Panc1 (cell line): ENCODE measurements around the gene INPP5D. TPM values are rescaled to one million over a fixed set of nuclear protein-coding genes. Genes with fewer than 3 reads are reported as not detected.

Experiments used
- ATAC-seq: fragments of 200-7000 bp; cut with Tn5 transposase; 2 replicates; pipeline ENCODE4 v1.9.1; 2020; ENCODE audit warnings: mild to moderate bottlenecking, moderate library complexity
- BruUV-seq: library from RNA; stranded (reverse); fragments of 400-500 nt; replicated peaks from 2 replicates; lab custom pipeline; 2021; lab: Mats Ljungman, UMichigan
- CTCF ChIA-PET: fragments of 300-600 bp; sonication (Branson Sonifier 250); formaldehyde crosslinking; loops from one replicate; lab custom pipeline; 2022; ENCODE audit warnings: antibody characterized with exemption; lab: Charles Lee
- POLR2A ChIA-PET: fragments of 300-600 bp; sonication (Branson Sonifier 250); formaldehyde crosslinking; loops from one replicate; lab custom pipeline; 2022; ENCODE audit warnings: antibody characterized with exemption; lab: Charles Lee
- DNase-seq: peaks from one replicate; pipeline ENCODE4 v3.0.0-alpha.2; 2010; ENCODE audit warnings: low read depth, low spot score
- H3K27ac ChIP-seq: 2 replicates; pipeline ENCODE4 v1.5.1; 2011; ENCODE audit warnings: mild to moderate bottlenecking, low read length, inconsistent platforms
- H3K27me3 ChIP-seq: fragments of 200-500 bp; sonication (Bioruptor generic); 2 replicates; pipeline ENCODE4 v1.6.0; 2014; ENCODE audit warnings: low read length, inconsistent platforms; ENCODE audit not compliant: control insufficient read depth, insufficient read depth
- H3K36me3 ChIP-seq: fragments of 200-500 bp; sonication (Bioruptor generic); 2 replicates; pipeline ENCODE4 v1.5.1; 2014; ENCODE audit warnings: inconsistent platforms, mild to moderate bottlenecking, low read length, moderate library complexity; ENCODE audit not compliant: control insufficient read depth, insufficient read depth
- H3K4me1 ChIP-seq: 2 replicates; pipeline ENCODE4 v1.5.1; 2011; ENCODE audit warnings: inconsistent platforms, mild to moderate bottlenecking, low read length, moderate library complexity; ENCODE audit not compliant: control insufficient read depth, insufficient read depth
- H3K4me3 ChIP-seq, 2 experiments: 2 replicates each; pipeline ENCODE4 v1.5.1; 2011 to 2012; ENCODE audit warnings: low read depth in 2 of 2, low read length in 2 of 2, mild to moderate bottlenecking in 2 of 2, inconsistent platforms in 1 of 2, moderate library complexity in 1 of 2
- H3K9me3 ChIP-seq: fragments of 200-500 bp; sonication (Bioruptor generic); 2 replicates; pipeline ENCODE4 v1.5.1; 2014; ENCODE audit warnings: low read depth, mild to moderate bottlenecking, inconsistent platforms, low read length, moderate library complexity; ENCODE audit not compliant: control insufficient read depth, insufficient read depth
- CTCF ChIP-seq: fragments of 450-650 bp; IDR thresholded peaks from 2 replicates; pipeline ENCODE4 v1.5.1; 2017; ENCODE audit warnings: mild to moderate bottlenecking
- POLR2AphosphoS5 ChIP-seq: IDR thresholded peaks from 2 replicates; pipeline ENCODE4 v1.6.1; 2012; ENCODE audit warnings: mild to moderate bottlenecking, low read depth, low read length, moderate library complexity
- REST ChIP-seq, 2 experiments: IDR thresholded peaks; 2 replicates each; pipeline ENCODE4 v1.6.1; 2011 to 2012; ENCODE audit warnings: low read depth in 2 of 2, control low read depth in 1 of 2, low read length in 1 of 2, mild to moderate bottlenecking in 1 of 2, moderate library complexity in 1 of 2; ENCODE audit not compliant: insufficient read depth in 1 of 2
- SIN3A ChIP-seq: IDR thresholded peaks from 2 replicates; pipeline ENCODE4 v1.6.1; 2012; ENCODE audit warnings: low read depth, mild to moderate bottlenecking, low read length, moderate library complexity, borderline replicate concordance; ENCODE audit not compliant: insufficient read depth
- TCF7L2 ChIP-seq: IDR thresholded peaks from 2 replicates; pipeline ENCODE4 v1.6.1; 2011; ENCODE audit warnings: mild to moderate bottlenecking, low read depth, low read length, inconsistent platforms
- in situ Hi-C: cut with HindIII; loops from 2 replicates; pipeline ENCODE4 v1.10.0; 2016; ENCODE audit warnings: low sequenced_read_pairs, low pct_unique_long_range_greater_than_20kb
- intact Hi-C: fragments of 100-400 bp; cut with micrococcal nuclease; formaldehyde crosslinking; loops from one replicate; pipeline ENCODE4 v1.10.0; 2022; ENCODE audit not compliant: unreplicated experiment
- total RNA-seq: library from RNA; stranded (reverse); gene quantifications from one replicate; pipeline ENCODE4 v1.2.1, GENCODE V29; 2021; ENCODE audit not compliant: unreplicated experiment

INPP5D gene
- total RNA-seq, 1 experiment from 2014 or later = 0.39 TPM

- BruUV-seq = no TSS peak
- H3K4me3 ChIP-seq = no peak overlapping the region
- ChIA-PET CTCF (no interaction called here), POLR2A (no interaction called here)
- H3K27ac ChIP-seq = no peak overlapping the region
- intact Hi-C loops = no loop called here
- H3K9me3 ChIP-seq = no peaks in the 10 kb centered on the region
- no peak for ATAC-seq
- DNase-seq = no peak
- H3K36me3 ChIP-seq = no peaks in the 10 kb centered on the region
- H3K4me1 ChIP-seq = no peaks in the 10 kb centered on the region
- H3K27me3 ChIP-seq = no peaks in the 10 kb centered on the region
- TF ChIP-seq POLR2AphosphoS5 (no peak), TCF7L2 (no peak), SIN3A (no peak), CTCF (no peak)
- in situ Hi-C loops = no loop called here
These were observed 57.2 kb downstream of the INPP5D start for GRCh38 chr2:233117351-233117750.

GRCh38 chr2:233117811-233118647 is 57.9 kb downstream of the INPP5D start:
- no peak for TF ChIP-seq POLR2AphosphoS5
- TF ChIP-seq CTCF = no peak
- Histone ChIP-seq H3K36me3 (no peaks in the 10 kb centered on the region), H3K27me3 (no peaks in the 10 kb centered on the region), H3K4me1 (no peaks in the 10 kb centered on the region), H3K9me3 (no peaks in the 10 kb centered on the region), H3K4me3 (no peak overlapping the region), H3K27ac (no peak overlapping the region)
- in situ Hi-C loops (no loop called here), intact Hi-C loops (no loop called here)
- ChIA-PET POLR2A (no interaction called here), CTCF (no interaction called here)
- DNase-seq (no peak), ATAC-seq (no peak)
- BruUV-seq = no TSS peak

- intact Hi-C loops (no loop called here), in situ Hi-C loops (no loop called here)
- ChIA-PET CTCF (no interaction called here), POLR2A (no interaction called here)
- H3K4me3 ChIP-seq = no peak overlapping the region
- DNase-seq (no peak), ATAC-seq (no peak)
- H3K27ac ChIP-seq = no peak overlapping the region
- no TSS peak for BruUV-seq
- no peaks in the 10 kb centered on the region for H3K36me3 ChIP-seq
- no peaks in the 10 kb centered on the region for H3K4me1 ChIP-seq
- no peak for TF ChIP-seq TCF7L2
- TF ChIP-seq REST (IDR thresholded peaks at IDR 0.05; ENCODE audit: insufficient read depth in 1 of 2, low read depth in 2 of 2, low read length in 1 of 2) = no peak
- no peak for TF ChIP-seq POLR2AphosphoS5
- TF ChIP-seq SIN3A = no peak
- no peak for TF ChIP-seq CTCF
- no peaks in the 10 kb centered on the region for H3K9me3 ChIP-seq
- H3K27me3 ChIP-seq = no peaks in the 10 kb centered on the region
These were observed 58.5 kb downstream of the INPP5D start for GRCh38 chr2:233118648-233119000.
